ENCODE results near the gene LBHD2. TPM values are rescaled to one million over a fixed set of nuclear protein-coding genes. Genes with fewer than 3 reads are reported as not detected.

LBHD2 gene
- total RNA-seq, 2 donors from 2014 or later, result not detected

DNA sequence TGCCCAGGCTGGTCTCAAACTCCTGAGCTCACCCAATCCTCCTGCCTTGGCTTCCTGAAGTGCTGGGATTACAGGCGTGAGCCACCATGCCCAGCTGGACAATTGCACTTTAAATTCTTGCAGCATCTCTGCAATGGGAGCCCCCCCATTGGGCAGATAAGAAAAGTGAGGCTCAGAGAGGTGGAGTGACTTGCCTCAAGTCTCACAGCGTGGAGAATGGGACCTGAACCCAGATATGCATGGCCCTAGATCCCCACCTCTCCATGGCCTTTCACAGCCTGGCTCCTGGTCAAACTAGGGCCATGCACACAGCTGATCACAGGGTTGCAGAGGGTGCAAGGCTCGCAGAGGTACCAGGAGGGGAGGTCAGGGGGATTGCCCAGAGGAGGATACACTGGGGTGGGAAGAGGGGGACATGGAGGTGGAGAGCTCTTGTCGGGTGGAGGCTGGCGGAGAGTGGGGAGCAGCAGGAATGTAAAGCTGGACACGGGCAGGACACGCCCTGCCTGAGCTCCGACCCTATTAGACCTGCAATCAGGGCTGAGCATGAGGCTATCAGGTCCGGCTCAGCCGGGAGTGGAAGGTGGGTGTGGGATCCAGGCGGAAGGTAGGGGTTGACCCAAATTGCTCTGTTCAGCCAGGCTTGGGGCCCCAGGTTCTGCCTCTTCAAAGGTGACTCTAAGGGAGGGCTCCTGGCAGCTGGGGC, 17.4 kb downstream of the LBHD2 start:
- intact Hi-C loops (cut with DNase I), result no loop called here
- DNase-seq (ENCODE audit: low spot score), result no peak

- DNase-seq (ENCODE audit: low spot score), result no peak
- intact Hi-C loops (cut with DNase I), result no loop called here
Measured at GRCh38 chr14:103101963-103102688, 18.1 kb downstream of the LBHD2 start.

DNA sequence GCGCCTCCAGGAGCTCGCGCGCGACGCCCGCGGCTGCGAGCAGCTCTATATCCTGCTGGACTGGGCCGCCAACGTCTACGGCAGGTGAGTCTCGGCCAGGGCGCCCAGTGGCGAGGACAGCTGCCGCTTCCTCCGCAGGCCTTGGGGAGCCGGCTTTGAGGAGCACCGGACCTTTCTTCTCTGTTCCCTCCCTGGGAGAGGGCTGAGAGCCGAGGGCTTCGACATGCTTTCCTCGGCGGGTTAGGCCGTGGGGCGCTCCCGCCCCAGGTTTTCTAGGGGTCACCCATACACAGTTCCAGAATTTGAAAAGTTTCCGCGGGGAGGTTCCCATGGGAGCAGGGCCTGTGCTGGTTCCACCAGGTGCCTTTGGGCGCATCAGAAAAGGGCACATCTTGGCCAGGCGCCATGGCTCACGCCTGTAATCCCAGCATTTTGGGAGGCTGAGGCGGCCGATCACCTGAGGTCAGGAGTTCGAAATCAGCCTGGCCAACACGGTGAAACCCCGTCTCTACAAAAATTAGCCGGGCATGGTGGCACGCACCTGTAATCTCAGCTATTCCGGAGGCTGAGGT, 18.8 kb downstream of the LBHD2 start:
- DNase-seq (ENCODE audit: low spot score), result no peak
- intact Hi-C loops (cut with DNase I), result no loop called here

- intact Hi-C loops (cut with DNase I), result loop anchor here in 1 of 2 donors (2.0 kb wide), 1 partner anchor 83 kb away; no protein-coding TSS in a partner anchor
- no peak for DNase-seq (ENCODE audit: low spot score)
Measured at GRCh38 chr14:103103461-103104388, 19.7 kb downstream of the LBHD2 start.

- intact Hi-C loops (cut with DNase I), result loop anchor here in 1 of 2 donors (2.0 kb wide), 1 partner anchor 82 kb away; no protein-coding TSS in a partner anchor
- no peak for DNase-seq (ENCODE audit: low spot score)
Measured at GRCh38 chr14:103104389-103104653, 20.3 kb downstream of the LBHD2 start.

GRCh38 chr14:103104654-103105452, 20.8 kb downstream of the LBHD2 start:
- intact Hi-C loops (cut with DNase I), result loop anchor here (2.0 to 5.0 kb wide), 3 partner anchors 72 to 187 kb away; no protein-coding TSS in a partner anchor
- DNase-seq (ENCODE audit: low spot score), result no peak

DNA sequence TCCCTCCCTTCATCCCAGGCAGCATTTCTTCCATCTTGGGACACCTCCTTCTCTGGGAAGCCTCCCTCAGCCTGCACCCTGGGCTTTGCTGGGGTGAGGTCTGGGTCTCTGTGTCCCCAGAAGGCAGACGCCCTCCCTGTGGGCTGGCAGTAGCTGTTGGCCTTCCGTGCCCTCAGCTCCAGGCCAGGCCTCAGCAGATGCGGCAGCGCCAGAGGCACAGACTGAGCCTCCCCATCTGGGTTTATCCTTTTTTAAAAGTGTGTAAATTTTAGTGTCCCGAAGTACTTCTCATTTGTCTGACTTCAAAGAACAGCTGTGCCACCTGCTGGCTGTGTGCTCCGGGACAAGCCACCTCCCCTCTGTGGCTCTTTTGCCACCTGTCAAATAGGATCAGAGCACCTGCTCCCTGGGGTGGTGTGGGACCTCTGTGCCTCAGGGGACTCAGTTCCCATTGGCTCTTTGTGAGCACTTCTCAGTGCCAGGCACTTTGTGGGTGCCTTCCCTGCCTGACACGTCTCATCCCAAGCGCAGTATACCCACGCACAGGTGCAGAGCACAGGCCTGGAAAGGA, 21.7 kb downstream of the LBHD2 start:
- intact Hi-C loops (cut with DNase I), result loop anchor here (2.0 to 5.0 kb wide), 3 partner anchors 72 to 187 kb away; no protein-coding TSS in a partner anchor
- DNase-seq (ENCODE audit: low spot score), result no peak

GRCh38 chr14:103107455-103107854, 23.4 kb downstream of the LBHD2 start:
- intact Hi-C loops (cut with DNase I), result loop anchor here (5.0 kb wide), 2 partner anchors 70 to 185 kb away; no protein-coding TSS in a partner anchor
- DNase-seq (ENCODE audit: low spot score), result no peak

DNA sequence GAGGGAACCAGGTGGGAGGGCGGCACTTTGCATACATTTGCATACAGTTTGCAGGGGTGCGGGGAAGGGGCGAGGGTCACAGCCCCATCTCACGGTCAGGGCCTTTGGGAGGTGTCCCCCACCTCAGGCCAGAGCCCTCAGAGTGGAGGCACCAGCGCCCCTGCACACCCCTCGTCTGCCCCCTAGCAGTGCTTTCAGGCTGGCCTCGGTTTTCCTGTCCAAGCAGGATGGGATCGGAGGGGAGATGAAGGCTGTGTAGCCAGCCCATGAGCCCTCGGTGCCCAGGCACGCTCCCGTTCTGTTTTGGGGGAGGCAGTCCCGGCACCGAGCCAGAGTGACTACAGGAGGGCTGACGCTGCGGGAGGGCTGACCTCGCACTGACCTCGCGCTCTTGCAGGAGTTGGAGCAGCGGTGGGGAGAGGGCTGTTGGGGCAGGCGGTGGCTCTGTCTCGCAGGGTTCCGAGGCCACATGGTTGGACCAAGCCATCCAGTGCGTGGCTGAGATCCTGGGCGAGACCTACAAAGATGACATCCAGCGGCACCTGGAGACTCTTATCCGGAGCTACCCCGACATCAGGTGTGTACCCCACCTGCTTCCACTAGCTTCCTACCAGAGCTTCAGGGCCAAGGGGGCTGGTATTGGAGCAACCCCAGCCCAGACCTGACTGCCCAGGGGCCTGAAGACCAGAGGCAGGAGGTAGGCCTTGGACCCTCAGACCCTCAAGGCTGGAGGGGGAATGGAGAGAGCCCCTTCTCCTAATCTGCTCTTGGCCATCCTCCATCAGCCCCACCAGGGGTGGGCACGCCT, 24.1 kb downstream of the LBHD2 start:
- intact Hi-C loops (cut with DNase I), result loop anchor here (5.0 kb wide), 2 partner anchors 69 to 184 kb away; no protein-coding TSS in a partner anchor
- no peak for DNase-seq (ENCODE audit: low spot score)

- no peak for DNase-seq (ENCODE audit: low spot score)
- intact Hi-C loops (cut with DNase I), result loop anchor here (5.0 kb wide), 2 partner anchors 69 to 184 kb away; no protein-coding TSS in a partner anchor
Measured at GRCh38 chr14:103108749-103109207, 24.8 kb downstream of the LBHD2 start.

DNA sequence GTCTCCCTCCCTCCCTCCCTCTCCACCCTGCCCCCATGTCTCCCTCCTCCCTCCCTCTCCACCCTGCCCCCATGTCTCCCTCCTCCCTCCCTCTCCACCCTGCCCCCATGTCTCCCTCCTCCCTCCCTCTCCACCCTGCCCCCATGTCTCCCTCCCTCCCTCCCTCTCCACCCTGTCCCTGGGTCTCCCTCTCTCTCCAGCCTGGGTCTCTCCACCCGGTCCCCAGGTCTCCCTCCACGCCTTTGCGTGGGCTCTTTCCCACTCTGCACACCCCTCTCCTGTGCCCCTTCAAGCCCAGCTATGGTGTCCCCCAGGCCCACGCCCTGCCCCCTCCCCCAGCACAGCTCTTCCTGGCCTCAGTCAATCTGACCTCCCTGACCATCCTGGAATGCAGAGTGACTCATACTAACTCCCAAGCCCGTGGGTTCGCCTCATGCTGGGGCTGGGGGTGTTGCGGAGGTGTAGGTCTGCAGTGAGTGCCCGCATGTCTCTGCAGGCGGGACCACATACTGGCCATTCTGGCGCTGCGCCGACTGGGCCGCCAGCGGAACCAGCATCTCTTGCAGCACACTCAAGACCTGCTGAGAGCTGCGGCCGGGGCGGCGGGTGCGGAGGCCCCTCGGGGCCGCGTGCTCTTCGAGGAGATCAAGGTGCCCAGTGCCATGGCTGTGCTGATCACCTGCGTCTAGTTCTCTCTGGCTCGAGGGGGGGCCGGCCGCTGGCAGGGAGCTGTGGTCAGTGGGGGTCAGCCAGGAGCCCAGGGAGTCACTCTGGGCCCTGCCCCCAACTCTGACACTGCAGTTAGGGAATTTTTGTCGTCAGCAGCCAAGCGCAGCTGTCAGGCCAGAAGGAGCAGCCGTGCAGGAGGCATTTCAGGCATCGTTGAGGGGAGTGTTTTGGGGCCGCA, 25.8 kb downstream of the LBHD2 start:
- no peak for DNase-seq (ENCODE audit: low spot score)
- intact Hi-C loops (cut with DNase I), result loop anchor here (5.0 kb wide), 2 partner anchors 68 to 183 kb away; no protein-coding TSS in a partner anchor

DNA sequence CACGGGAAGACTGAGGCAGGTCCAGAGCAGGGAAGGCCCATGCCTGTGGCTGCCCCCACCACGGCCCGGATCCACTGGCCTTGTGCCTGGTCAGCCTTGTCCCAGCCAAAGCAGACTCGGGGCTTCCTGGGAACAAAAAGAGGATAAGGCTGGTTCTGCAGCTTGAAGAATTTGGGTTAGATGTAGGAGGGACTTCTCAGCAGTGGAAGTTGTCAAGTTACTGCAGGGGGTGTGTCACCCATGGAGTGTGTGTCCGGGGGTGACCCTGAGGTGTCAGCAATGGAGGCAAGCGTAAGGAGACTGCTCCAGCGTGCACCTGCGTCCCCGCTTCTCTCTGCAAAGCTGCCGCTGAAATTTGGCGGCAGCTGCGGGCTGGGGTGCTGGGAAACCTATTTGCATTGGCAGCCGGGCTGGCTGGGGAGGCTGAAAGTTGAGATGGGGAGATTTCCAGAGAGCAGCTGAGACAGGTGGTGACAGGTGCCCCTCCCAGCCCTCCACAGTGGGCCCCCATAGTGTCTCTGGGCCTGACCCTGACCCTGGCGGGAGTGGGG, 26.7 kb downstream of the LBHD2 start:
- intact Hi-C loops (cut with DNase I), result no loop called here
- no peak for DNase-seq (ENCODE audit: low spot score)

GRCh38 chr14:103111232-103111868, 27.3 kb downstream of the LBHD2 start:
- no peak for DNase-seq (ENCODE audit: low spot score)
- intact Hi-C loops (cut with DNase I), result no loop called here

GRCh38 chr14:103112400-103113243, 28.6 kb downstream of the LBHD2 start:
- no peak for DNase-seq (ENCODE audit: low spot score)
- intact Hi-C loops (cut with DNase I), result no loop called here
